HEK293T (cell line): ENCODE results near the gene CYP11A1.

Experiments used
- CTCF ChIA-PET: fragments of 350-600 bp; formaldehyde crosslinking; extraction: SDS; loops from one replicate; lab custom pipeline; 2021; ENCODE audit warnings: antibody characterized with exemption, inconsistent platforms; lab: Yijun Ruan, JAX
- POLR2A ChIA-PET: fragments of 350-600 bp; formaldehyde crosslinking; extraction: SDS; loops from one replicate; lab custom pipeline; 2020; ENCODE audit warnings: antibody characterized with exemption, inconsistent platforms; lab: Yijun Ruan, JAX
- DNase-seq: peaks from one replicate; pipeline ENCODE4 v3.0.0; 2012; ENCODE audit warnings: mixed read lengths; ENCODE audit errors: extremely low spot score
- ARNT ChIP-seq: fragments of 450-650 bp; IDR thresholded peaks from 2 replicates; pipeline ENCODE4 v1.6.1; 2017; ENCODE audit warnings: mild to moderate bottlenecking
- BHLHE40 ChIP-seq: fragments of 450-650 bp; IDR thresholded peaks from 2 replicates; pipeline ENCODE4 v1.6.1; 2016; ENCODE audit warnings: mild to moderate bottlenecking, moderate library complexity, borderline replicate concordance
- CTBP1 ChIP-seq: fragments of 450-650 bp; IDR thresholded peaks from 2 replicates; pipeline ENCODE4 v1.6.1; 2016; ENCODE audit warnings: borderline replicate concordance
- ELF4 ChIP-seq: fragments of 450-650 bp; IDR thresholded peaks from 2 replicates; pipeline ENCODE4 v1.6.1; 2017; ENCODE audit warnings: antibody characterized with exemption
- FOXA1 ChIP-seq: fragments of 450-650 bp; IDR thresholded peaks from 2 replicates; pipeline ENCODE4 v1.6.1; 2016; ENCODE audit warnings: mild to moderate bottlenecking
- FOXK2 ChIP-seq: fragments of 450-650 bp; IDR thresholded peaks from 2 replicates; pipeline ENCODE4 v1.6.1; 2016; ENCODE audit warnings: mild to moderate bottlenecking
- FOXM1 ChIP-seq: fragments of 450-650 bp; IDR thresholded peaks from 2 replicates; pipeline ENCODE4 v1.6.1; 2017; ENCODE audit warnings: mild to moderate bottlenecking, borderline replicate concordance
- HDGF ChIP-seq: fragments of 450-650 bp; IDR thresholded peaks from 2 replicates; pipeline ENCODE4 v1.6.1; 2017; ENCODE audit warnings: antibody characterized with exemption, borderline replicate concordance
- L3MBTL2 ChIP-seq: fragments of 450-650 bp; conservative IDR thresholded peaks from 2 replicates; pipeline ENCODE4 v1.6.1; 2016; ENCODE audit warnings: mild to moderate bottlenecking
- LEF1 ChIP-seq: fragments of 450-650 bp; IDR thresholded peaks from 2 replicates; pipeline ENCODE4 v1.6.1; 2017; ENCODE audit warnings: mild to moderate bottlenecking, borderline replicate concordance
- NFRKB ChIP-seq: fragments of 450-650 bp; IDR thresholded peaks from 2 replicates; pipeline ENCODE4 v1.6.1; 2016; ENCODE audit warnings: mild to moderate bottlenecking, moderate library complexity
- PKNOX1 ChIP-seq: fragments of 450-650 bp; IDR thresholded peaks from 2 replicates; pipeline ENCODE4 v1.6.1; 2016
- SP1 ChIP-seq: fragments of 450-650 bp; IDR thresholded peaks from 2 replicates; pipeline ENCODE4 v1.6.1; 2017
- SUZ12 ChIP-seq: fragments of 450-650 bp; IDR thresholded peaks from 2 replicates; pipeline ENCODE4 v1.6.1; 2016; ENCODE audit warnings: mild to moderate bottlenecking
- TARDBP ChIP-seq: fragments of 450-650 bp; IDR thresholded peaks from 2 replicates; pipeline ENCODE4 v1.6.1; 2016
- ZNF384 ChIP-seq: fragments of 450-650 bp; IDR thresholded peaks from 2 replicates; pipeline ENCODE4 v1.6.1; 2016

Gene CYP11A1

GRCh38 chr15:74312445-74313007 is 54.9 kb downstream of the CYP11A1 start:
- TF ChIP-seq ZNF384 (no peak), LEF1 (no peak), CTBP1 (no peak)
- CTCF ChIA-PET, result interaction anchor here (1.2 to 5.8 kb wide), 7 partner anchors 9 to 265 kb away, joined by 3 to 97 read pairs (median 3); no protein-coding TSS in a partner anchor
- no peak for DNase-seq
- POLR2A ChIA-PET, result no interaction called here

- ChIA-PET POLR2A (no interaction called here), CTCF (interaction anchor here (0.9 to 5.8 kb wide), 12 partner anchors 10 to 264 kb away, joined by 3 to 97 read pairs (median 4); partner anchors contain the start of genes ISLR2 and STRA6)
- peak; percentile 39 for DNase-seq
- no peak for TF ChIP-seq PKNOX1
- TF ChIP-seq ELF4, result no peak
- TF ChIP-seq CTBP1, result no peak
- no peak for TF ChIP-seq FOXM1
- no peak for TF ChIP-seq ZNF384
Measured at GRCh38 chr15:74311734-74312444, 55.6 kb downstream of the CYP11A1 start.

GRCh38 chr15:74307827-74308811 is 59.3 kb downstream of the CYP11A1 start:
- DNase-seq, result peak; percentile 61
- ChIA-PET POLR2A (interaction anchor here (0.6 to 1.4 kb wide), 2 partner anchors 180 to 182 kb away, joined by 3 to 4 read pairs; no protein-coding TSS in a partner anchor), CTCF (interaction anchor here (0.5 to 5.8 kb wide), 30 partner anchors 7 to 1044 kb away, joined by 3 to 97 read pairs (median 5); no protein-coding TSS in a partner anchor)

GRCh38 chr15:74306781-74307217 is 60.6 kb downstream of the CYP11A1 start:
- POLR2A ChIA-PET, result no interaction called here
- TF ChIP-seq CTBP1 (no peak), FOXA1 (no peak), SP1 (no peak), FOXK2 (no peak), ARNT (no peak), ZNF384 (no peak), TARDBP (no peak), SUZ12 (no peak)
- CTCF ChIA-PET, result interaction anchor here (0.8 to 5.8 kb wide), 12 partner anchors 8 to 334 kb away, joined by 3 to 97 read pairs (median 6); no protein-coding TSS in a partner anchor
- DNase-seq, result no peak

More at GRCh38 chr15:74307827-74308811, 59.3 kb downstream of the CYP11A1 start:
- TF ChIP-seq FOXA1 (no peak), NFRKB (no peak), ELF4 (no peak)

GRCh38 chr15:74305687-74306086 is 61.8 kb downstream of the CYP11A1 start:
- ChIA-PET CTCF (no interaction called here), POLR2A (no interaction called here)
- TF ChIP-seq LEF1 (no peak), CTBP1 (no peak), FOXA1 (no peak), HDGF (no peak), SP1 (no peak), ELF4 (no peak), SUZ12 (no peak), FOXM1 (no peak)
- no peak for DNase-seq

GRCh38 chr15:74304431-74304830 is 63.0 kb downstream of the CYP11A1 start:
- ChIA-PET POLR2A (no interaction called here), CTCF (interaction anchor here (0.6 to 1.1 kb wide), 4 partner anchors 18 to 251 kb away, joined by 3 to 4 read pairs (median 3); no protein-coding TSS in a partner anchor)
- no peak for DNase-seq
- TF ChIP-seq FOXM1 (no peak), BHLHE40 (no peak), FOXK2 (no peak), CTBP1 (no peak), HDGF (no peak), SUZ12 (no peak), FOXA1 (no peak), ELF4 (no peak), TARDBP (no peak), LEF1 (no peak), NFRKB (no peak), ARNT (no peak)

- DNase-seq, result no peak
- ChIA-PET CTCF (interaction anchor here (0.8 to 1.1 kb wide), 3 partner anchors 176 to 252 kb away, joined by 3 to 6 read pairs (median 3); no protein-coding TSS in a partner anchor), POLR2A (no interaction called here)
- TF ChIP-seq L3MBTL2 (no peak), LEF1 (no peak), CTBP1 (no peak), SUZ12 (no peak), FOXM1 (no peak)
Measured at GRCh38 chr15:74303741-74304309, 63.6 kb downstream of the CYP11A1 start.
